G401.6 (cell line): ENCODE data around the gene TMEM247.
"Not testable (repeated sequence)": the region's sequence is repeated elsewhere in the genome, so short reads cannot be mapped to it uniquely, and the experiment has no call there.

Source experiments
- FAIRE-seq: peaks from 2 replicates; lab custom pipeline; 2012; peaks lifted over from hg19 to GRCh38; lab: Jason Lieb, UNC

The TMEM247 gene

DNA sequence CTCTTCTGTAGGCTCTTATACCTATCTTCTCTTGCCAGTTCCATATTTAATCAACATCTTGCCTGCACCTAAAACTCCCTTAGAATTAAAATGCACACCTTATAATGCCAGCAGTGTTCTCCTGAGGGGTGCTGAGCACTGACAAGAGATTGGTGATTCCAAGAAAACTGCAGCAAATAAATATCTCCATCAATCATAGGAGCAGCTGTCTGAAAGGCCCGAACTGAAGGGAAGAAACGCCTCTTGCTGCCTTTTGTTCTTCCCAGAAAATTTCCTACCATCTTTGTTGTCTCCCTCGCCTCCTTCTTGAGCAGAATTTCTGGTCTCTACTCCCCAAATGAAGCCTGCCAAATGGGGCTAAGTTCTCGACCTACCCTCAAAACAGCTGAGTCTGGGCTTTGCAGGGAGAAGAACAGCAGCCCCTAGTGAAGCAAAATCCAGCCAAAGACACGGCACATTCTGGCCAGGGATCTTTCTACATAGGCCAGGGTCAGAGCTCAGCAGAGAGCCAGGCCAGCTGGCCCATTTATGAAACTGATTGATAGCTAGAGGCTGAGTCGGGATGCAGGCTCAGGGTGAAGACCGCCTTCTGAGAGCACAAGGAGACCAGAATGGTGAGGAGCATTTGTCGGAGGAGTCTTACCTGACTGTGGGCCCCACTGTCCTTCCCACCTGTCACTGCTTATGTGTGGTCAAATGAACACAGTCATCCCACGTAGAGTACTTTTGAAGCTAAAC, 20.4 kb upstream of the TMEM247 start:
- no peak for FAIRE-seq

DNA sequence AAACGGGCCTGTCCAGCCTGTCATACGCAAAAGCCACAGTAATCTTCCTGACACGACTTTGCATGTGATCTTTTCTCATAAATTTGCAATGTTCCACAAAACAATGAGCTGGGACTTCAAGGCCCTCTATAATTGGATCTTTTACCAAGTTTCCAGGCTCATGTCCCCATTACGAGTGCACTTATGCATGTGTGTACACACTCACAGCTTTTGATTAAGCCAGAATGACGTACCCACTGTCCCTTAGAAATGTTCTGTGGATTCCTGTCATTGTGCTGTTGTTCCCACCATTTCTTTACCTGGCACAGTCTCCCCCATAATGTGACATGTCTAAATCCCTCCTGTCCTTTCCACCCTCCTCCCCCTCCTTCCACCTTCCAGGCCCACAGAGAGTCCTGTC, 19.7 kb upstream of the TMEM247 start:
- no peak for FAIRE-seq

DNA sequence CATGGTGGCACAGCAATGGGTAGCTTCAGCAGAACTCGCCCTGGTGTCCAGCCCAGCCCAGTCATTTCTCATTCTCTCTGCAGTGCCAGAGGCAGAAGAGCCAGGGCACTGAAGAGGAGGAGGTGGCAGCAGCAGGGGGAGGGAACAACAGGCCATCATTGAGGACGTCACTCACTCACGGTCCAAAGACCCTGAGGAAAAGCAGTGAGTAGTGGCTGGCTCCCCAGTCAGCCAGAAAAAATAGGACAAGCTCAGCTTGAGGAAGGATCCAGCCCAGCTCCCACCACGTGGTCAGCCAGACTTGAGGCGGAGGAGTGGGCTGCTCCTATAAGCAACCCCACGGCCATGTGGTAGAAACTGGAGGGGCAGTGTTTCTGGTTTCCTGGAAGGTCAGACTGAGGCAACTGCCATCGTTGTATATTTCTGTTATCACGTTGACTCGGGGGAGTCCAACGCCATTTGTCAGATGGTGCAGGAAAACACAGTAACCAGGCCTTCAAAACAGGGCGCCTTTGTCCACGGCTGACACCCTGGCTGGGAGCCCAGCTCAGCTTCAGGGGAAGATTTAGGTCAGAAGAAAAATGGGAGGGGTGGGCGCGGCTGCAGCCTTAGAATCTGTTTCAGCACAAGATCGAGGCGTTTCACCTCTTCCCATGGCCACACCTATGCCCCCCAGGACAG, 19.0 kb upstream of the TMEM247 start:
- FAIRE-seq = no peak

DNA sequence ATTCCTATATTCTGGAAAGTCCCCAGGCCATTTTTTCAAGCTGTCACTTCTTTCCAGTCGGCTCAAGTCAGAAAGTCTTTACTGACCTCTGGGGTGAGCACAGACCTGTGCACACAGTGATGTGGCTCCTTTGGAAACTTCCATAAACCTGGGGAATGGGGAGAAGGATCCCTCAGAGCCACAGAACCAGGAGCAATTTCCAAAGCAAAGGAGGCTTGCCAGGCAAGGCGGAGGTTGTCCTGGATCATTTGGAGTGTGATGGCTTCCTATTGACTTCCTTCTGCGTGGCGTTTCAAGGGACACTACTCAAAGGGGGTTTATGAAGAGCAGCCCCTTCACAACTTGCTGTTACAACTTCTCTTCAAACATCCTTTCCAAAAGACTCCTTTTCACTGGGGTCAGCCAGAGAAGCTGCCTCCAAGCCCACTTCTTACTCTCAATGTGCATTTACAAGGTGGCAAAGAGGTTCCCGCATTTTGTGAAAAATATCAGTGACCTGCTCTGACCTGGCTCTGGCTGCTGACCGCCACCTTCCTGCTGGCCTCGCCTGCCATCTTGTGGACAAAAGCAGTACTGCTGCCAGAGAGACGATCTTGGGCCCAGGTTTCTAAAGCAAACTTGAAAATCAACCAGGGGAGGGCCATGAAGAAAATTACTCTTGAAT, 18.2 kb upstream of the TMEM247 start:
- no peak for FAIRE-seq

DNA sequence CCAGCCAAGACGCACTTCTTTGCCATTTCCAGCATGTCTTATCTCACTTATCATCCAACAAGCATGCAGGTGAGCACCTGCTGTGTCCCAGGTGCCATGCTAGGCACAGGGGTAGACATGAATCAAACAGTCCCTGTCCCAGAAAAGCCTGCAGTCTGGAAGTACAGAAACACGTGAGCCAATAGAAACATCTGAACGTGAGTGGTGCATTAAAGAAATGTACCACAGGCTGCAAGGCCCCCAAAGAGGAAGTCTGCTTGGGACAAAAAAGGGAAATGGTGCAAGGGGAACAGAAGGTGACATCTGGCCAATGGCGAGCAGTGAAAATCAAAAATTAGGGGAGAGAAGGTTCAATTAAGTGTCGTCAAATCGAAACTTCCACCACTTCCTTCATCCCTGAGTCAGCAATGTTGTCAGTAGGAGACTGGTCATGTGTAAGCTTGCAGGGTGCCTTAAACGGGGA, 17.6 kb upstream of the TMEM247 start:
- no peak for FAIRE-seq

DNA sequence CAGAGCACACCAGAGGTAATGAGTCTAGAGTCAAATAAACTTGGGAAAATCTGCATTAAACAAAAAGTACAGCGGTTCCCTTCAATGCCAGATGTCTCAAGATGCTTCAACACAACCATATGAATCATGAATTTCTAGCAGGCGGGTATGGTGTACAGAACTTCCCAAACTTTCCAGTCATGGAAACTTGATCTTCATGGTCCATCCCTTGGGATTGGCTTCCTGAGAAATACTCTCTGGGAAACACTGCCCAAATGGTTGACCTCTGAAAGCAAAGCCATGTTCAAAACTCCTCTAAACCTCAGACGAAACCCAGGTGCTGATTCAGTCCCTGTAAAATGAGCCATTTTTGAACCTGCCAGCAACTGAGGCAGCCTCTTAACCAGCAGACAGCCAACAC, 16.4 kb upstream of the TMEM247 start:
- FAIRE-seq = no peak

DNA sequence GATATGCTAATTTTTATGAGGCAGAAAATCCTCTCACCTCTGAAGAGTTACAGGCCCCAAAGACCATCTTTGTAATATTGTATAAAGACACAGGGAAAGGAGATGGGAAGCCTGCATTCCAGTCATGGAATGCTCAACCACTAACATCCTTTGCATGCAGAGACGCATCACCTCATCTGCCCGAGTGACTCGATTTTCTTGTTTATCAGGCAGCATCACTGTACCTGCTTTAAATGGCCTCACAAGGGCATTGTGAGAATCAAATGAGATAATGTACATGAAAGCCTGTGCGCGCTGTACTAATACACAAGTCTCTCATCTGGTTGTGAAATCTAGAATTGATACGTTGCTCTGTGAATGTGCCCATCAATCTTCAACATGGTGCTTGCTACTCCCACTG, 10.2 kb upstream of the TMEM247 start:
- no peak for FAIRE-seq

DNA sequence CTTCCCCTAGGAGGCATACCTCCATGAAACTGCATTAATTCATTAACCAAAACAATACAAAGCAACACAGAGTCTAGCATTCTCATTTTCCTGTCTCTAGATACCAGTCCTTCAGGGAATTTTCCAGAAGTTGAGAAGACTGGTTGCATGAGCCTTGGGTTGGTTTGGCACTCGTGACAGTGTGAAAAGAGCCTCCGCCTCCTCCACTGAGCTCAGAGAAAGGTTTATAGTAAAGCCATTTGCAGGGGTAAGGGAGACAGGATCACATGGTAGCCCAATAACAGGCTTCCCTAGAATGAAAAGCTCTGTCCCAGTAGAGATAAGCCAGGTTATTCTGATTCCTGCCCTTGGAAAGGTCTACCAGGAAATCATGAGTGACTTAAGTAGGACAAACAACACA, 9.7 kb upstream of the TMEM247 start:
- FAIRE-seq = no peak

DNA sequence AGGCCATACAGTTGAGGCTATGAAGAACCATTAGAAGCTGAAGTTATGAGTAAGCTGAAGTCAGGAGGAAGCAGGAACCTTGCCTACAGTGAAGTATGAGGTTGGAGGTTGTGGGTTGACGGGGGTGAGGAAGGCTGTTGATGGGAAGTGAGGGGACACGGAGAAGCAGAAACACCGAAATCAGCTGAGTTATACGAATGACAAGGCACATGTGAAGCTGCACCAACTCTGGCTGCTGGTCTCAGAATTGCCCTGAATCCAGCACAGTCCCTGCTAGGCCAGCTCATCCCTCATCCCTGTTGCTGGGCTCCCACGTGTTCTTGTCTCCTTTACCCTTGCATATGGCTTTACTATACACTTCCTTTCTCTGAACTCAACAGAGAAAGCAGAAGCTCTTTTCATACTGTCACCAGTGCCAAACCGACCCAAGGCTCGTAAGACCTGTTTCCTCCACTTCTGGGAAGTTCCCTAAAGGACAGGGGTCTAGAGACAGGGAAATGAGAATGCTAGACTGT, 9.2 kb upstream of the TMEM247 start:
- no peak for FAIRE-seq

DNA sequence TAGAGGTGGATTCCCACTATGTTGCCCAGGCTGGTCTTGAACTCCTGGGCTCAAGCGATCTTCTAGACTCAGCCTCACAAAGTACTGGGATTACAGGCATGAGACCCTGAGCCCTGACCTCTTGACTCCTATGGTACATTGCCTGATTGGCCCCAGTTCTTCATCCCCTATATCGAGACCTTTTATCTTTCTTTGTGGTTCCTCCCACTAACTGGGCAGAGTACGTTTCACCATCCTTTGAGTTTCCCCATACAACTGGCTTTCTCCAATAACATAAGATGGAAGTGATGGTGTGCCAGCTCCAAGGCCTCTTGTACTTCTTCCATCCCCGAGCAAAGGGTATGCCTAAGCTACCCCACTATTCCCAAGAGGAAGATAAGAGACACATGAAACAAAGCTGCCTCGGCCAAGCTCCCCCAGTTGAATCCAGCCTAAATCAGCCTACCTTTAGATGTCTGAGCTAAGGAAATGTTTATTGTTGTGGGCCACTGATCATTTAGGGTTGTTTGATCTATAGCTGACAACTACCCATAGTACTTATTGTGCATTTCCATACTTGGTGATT, 8.3 kb upstream of the TMEM247 start:
- no peak for FAIRE-seq

DNA sequence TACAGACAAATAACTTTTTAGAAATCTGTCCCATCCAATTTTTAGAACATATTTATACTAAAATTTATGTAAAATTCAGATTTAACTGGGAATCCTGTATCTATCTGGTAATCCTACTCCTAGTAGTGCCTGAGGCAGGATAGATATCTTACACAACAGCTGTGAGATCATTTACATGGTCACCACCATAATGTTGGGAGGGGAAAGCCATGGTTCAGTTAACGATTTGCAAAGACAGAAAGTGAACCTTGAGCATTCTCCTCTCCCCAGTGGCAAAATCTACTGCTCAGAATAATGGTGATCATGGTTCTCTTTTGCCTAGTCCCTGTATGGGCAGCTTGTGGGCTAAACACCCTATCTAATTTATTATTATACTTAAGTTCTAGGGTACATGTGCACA, 7.7 kb upstream of the TMEM247 start:
- FAIRE-seq = no peak

DNA sequence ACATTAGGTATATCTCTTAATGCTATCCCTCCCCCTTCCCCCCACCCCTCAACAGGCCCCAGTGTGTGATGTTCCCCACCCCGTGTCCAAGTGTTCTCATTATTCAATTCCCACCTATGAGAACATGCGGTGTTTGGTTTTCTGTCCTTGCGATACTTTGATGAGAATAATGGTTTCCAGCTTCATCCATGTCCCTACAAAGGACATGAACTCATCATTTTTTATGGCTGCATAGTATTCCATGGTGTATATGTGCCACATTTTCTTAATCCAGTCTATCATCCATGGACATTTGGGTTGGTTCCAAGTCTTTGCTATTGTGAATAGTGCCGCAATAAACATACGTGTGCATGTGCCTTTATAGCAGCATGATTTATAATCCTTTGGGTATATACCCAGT, 7.2 kb upstream of the TMEM247 start:
- not testable (repeated sequence) for FAIRE-seq

DNA sequence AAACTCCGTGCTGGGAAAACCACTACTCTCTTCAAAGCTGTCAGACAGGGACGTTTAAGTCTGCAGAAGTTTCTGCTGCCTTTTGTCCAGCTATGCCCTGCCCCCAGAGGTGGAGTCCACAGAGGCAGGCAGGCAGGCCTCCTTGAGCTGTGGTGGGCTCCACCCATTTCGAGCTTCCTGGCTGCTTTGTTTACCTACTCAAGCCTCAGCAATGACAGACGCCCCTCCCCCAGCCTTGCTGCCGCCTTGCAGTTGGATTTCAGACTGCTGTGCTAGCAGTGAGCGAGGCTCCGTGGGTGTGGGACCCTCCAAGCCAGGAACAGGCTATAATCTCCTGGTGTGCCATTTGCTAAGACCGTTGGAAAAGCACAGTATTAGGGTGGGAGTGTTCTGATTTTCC, 1.9 kb upstream of the TMEM247 start:
- FAIRE-seq = not testable (repeated sequence)

DNA sequence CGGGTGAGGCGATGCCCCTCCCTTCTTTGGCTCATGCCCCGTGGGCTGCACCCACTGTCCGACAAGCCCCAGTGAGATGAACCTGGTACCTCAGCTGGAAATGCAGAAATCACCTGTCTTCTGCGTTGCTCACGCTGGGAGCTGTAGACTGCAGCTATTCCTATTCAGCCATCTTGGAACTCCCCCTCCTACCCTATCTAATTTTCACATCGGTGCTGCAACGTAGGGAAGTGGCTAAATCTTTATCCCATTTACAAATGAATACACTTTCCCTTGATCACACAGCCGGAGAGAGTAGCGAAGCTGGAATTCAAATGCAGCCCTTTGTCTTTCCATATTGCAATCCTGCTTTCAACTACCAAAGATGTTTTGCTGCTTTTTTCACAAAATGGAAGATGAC, 1.4 kb upstream of the TMEM247 start:
- FAIRE-seq = no peak

DNA sequence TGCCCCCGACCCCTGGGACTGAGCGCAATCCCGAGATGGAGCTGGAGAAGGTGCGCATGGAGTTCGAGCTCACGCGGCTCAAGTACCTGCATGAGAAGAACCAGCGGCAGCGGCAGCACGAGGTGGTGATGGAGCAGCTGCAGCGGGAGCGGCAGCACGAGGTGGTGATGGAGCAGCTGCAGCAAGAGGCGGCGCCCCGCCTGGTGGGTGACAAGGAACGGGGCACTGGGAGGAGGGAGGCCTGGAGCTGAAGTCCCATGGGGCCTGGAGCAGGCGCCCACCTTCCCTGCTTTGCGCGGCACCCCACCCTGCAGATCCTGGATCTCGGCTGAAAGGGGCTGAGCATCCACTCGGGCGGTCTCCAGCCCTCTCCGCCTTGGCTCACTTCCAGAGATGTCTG, 1.2 kb downstream of the TMEM247 start:
- no peak for FAIRE-seq

DNA sequence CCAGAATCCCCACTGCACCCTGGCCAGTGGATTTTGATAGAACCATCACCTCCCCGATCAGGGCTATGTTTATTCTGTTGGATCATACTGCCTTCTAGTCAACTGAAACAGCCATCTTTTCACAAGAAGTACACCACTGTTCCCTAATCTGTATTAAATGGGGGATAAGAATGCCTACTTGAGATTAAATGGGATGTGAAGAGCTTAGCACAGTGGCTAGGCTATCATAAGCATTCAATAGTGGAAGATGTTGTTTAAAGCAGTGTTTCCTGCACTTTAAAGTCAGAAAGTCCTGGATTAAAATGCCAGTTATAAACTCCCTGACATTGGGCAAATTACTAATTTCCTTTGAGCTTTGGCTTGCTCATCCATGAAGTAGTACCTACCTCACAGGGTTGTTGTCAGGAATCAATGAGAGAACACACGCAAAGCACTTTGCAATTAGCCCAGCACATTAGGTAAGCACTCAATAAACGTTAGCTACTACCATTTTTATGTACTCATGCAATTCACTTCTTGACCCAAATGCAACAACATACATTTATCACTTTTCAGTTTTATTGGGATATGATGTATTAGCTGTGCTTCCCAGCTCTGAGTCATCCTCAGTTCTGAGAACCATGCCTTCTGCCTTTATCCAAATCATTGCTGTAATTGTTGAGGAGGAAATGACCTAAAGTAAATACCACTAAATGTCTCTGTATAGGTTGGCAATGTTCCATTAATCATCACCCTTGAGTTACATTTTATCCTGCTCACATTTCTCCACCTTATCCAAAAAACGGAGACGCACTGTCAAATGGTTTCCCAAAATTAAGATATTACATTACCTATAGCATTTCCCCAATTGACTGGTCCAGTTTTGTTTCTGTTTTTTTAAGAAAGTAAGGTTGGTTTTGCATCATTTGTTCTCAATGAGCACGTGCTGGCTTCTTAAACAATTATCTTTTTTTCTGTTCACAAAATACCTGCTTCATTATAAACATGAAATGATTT, 2.1 kb downstream of the TMEM247 start:
- FAIRE-seq = no peak

DNA sequence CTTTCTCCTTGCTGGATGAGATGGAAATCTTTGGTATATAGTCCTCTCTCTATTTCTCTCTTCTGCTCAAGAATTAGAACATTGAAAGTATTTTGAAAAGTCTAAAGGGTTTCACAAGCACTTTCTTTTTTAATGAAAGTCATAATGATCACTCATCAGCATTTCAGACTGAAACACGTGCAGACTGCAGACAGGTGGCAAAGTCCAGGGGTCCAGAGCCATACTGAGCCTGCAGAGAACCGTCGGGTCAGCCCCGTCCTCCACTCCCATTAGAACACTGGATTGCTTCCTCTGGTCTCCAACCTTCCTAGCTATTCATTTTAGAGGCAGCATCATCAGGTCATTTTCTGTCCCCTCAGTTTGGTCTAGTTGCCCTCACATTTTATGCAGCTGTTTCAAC, 3.1 kb downstream of the TMEM247 start:
- FAIRE-seq = no peak

DNA sequence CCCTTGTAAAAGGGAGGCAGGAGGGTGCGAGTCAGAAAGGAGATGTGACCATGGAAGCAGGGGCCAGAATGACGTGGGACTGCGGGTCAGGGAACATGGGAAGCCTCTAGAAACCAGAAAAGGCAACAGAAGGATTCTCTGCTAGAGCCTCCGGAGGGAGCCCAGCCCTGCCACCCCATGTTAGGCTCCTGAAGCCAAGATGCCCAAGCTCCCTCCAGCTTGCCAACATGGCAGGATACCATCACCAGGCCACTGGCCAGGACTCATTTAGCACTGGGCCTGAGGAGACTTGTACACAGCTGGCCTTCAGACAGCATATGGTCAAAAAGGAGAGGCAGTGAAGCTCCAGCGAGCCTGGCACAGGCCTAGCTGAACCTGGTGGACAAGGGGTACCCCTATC, 5.6 kb downstream of the TMEM247 start:
- FAIRE-seq = no peak

DNA sequence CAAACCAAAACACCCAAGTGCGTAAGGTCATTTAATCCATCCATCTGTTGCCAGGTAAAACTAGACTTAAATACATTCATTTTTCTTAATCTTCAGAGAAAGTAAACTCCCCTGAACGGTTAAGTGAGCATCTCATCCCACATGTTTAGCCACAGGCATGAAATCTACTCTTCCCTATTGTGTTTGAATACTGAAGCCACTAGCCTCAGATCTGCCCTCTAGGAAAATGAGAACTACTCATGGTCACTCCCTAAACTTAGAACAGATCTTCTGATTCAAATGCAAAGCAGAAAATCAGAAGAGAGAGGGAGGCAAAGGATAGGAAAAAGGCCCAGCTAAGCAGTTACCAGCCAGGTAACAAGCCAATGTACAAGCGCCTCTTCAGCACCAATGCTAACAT, 7.1 kb downstream of the TMEM247 start:
- no peak for FAIRE-seq

DNA sequence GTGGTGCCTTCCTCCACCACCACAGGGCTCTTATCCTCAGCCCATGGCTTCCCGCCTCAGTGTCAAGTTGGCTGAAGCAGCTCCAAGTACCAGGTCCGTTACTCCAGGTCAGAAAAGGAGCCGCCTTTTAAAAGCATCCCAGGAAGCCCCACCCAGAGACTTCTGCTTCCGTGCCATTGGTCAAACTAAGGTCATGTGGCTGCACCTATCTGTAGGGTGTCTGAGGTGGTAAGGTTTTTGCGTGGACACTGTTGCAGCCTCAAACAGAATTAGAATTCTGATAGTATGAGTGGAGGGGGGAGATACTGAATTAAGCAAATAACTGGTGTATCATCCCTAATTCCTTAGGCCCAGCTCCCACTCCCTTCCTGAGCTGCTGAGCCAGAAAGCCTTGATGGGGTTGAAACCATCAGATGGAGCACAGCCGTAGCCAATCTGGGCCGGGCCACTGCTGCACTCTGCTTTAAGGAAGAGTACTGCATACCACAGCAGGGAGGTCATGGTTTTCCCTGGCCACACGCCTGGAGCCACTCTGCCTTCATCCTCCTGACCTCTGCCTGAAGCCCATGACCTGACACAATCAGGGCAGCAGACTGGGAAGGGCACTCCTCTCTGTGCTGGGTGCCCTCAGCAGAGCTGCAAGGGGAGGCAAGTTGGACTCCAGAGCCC, 8.4 kb downstream of the TMEM247 start:
- no peak for FAIRE-seq

DNA sequence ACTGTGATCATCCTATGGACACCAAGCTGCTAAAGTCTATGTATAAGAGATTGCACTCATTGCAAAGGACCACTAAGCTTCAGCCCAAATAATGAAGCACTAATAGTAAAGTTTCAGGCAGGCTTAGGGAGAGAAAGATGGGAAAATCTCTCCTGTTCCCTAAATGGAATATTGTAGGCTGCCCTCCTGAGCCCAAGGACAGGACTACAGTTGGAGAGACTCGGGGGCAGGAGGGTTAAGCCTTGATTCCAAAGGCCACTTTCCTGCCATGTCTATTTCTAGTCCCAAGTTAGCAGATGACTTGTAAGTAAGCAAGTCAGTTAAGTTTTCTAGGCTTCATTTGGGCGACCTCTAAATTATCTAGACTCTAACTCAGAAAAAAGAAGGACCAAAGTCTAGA, 9.0 kb downstream of the TMEM247 start:
- FAIRE-seq = no peak
